Measurements from ENCODE around the gene SLX1B.
A peak's percentile ranks its signal among the peaks of the same experiment; 100 is the strongest.
"Not testable (repeated sequence)": the region's sequence is repeated elsewhere in the genome, so short reads cannot be mapped to it uniquely, and the experiment has no call there.

SLX1B gene

DNA sequence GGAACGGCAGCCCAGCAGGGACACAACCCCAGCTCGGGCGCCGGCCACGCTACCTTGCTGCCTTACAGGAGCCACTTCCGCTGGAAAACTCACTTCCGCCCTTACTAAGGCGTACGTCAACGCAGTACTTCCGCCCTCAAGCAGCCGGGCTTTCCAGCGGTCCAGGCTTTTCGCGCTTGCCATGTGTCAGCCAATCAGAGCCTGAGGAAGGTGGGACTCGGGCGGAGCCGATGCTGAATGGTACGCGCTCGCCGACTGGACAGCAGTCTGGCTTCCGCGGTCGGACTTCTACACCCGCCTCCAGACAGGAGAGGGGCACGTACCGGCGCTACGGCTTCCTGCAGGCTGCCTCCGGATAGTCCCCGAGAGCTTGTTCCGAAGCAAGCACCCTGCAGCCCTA, at the start of gene SLX1B, which contains the start of gene BOLA2:
TSS of gene SLX1B (plus strand) at position 265 of the 400 bp plus-strand sequence.
TSS of gene BOLA2 (minus strand) at position 83 of the 400 bp plus-strand sequence. CDS start 98 bp downstream, outside the sequence.
- not testable (repeated sequence) for DNase-seq

- DNase-seq = peak; percentile 7
Measured at GRCh38 chr16:29405249-29405648, 49.1 kb upstream of the SLX1B start.

DNA sequence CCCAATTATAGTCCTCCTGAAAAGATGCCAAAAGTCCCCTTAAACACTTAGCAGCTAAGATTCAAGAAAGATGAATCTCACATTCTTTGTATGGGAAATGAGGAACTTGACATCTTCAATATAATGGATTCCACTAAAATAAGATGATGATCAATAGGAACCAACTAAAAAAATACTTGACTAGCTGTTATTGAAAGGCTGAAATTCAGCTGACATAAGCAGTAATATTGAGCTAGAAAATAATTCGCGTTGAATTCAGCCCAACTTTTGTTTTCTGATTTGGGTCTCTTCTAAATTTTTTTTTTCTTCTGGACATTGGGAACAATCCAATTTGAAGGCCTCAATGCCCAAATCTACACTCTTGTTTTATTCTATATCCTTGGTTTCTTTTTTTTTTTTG, 30.7 kb upstream of the SLX1B start:
- DNase-seq = not testable (repeated sequence)

DNA sequence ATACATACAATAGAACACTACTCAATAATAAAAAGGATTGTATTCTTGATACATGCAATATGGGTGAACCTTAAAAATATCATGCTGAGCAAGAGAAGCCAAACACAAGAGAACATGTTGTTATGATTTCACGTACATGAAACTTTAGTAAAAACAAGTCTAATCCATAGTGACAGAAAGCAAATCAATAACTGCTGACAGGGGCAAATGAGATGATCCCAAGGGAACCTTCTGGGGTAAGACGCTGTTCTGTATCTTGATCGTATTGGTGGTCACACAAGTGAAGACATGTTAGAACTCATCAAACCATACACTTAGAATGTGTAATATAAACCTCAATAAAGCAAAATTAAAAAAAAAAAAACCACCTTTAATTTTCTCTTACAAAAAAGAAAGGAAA, 28.9 kb upstream of the SLX1B start:
- not testable (repeated sequence) for DNase-seq

GRCh38 chr16:29453754-29454153, 579 bp upstream of the SLX1B start:
- not testable (repeated sequence) for DNase-seq

DNA sequence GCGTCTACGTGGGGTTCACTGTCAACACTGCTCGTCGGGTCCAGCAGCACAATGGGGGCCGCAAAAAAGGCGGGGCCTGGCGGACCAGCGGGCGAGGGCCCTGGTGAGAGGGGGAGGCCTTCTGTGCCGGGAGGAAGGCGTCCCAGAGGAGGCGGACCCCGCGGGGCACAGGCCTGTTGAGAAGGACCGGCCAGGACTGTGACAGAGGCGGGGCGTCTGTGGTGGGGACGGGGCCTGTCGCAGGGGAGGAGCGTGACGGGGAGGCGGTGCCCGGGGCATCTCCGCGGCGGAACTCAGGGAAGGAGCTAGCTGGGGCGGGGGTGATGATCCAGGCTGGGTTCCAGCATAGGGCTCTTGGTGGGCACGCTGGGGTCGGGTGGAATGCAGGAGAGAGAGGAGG, 495 bp downstream of the SLX1B start:
- not testable (repeated sequence) for DNase-seq

- not testable (repeated sequence) for DNase-seq
Measured at GRCh38 chr16:29457660-29458059, 3.3 kb downstream of the SLX1B start.

GRCh38 chr16:29459706-29460646, 5.6 kb downstream of the SLX1B start, which contains the start of gene SULT1A4:
TSS of gene SULT1A4 (plus strand) at chr16:29459913. CDS start at chr16:29461386, 1,473 bp downstream.
- DNase-seq = not testable (repeated sequence)

- DNase-seq = not testable (repeated sequence)
Measured at GRCh38 chr16:29460647-29461030, 6.3 kb downstream of the SLX1B start.

- not testable (repeated sequence) for DNase-seq
Measured at GRCh38 chr16:29465985-29466824, 11.9 kb downstream of the SLX1B start.

DNA sequence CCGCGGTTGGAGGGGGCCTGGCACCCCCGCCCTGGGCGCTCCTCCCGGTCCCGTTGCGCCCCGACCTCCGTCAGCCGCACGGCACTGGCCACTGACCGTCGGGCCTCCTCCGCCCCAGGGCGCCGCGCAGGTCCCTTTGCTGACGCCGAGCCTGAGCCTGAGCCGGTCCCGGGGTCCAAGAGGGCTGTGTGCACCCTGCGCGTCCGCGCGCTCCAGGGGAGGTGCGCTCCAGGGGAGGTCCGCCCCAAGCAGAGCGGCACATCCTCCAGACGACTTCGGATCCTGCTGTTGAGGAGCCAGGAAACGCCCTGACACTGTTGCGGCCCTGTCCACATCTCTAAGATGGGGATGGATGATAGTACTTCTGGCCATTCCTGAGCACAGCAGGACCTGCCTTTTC, 12.6 kb downstream of the SLX1B start:
- not testable (repeated sequence) for DNase-seq

- DNase-seq = not testable (repeated sequence)
Measured at GRCh38 chr16:29467654-29468366, 13.5 kb downstream of the SLX1B start.

DNA sequence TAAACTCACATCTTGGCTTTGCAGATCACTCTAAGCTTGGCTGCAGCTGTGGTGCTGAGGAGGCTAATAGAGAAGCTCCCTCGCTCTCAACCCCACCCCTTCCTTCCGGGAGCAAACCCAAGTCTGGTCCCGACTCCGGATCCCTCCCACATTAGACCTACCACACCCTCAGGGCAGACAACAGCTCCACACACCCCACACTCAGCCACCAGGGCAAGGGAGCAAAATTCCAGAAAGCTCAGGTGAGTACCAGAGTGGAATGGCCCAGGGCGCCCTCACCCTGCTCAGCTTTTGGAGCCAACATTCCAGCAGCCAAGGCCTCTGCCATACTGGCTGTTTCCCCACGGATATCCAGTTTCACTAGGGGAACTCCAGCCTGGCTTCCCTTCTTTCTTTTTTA, 15.3 kb downstream of the SLX1B start:
- DNase-seq = not testable (repeated sequence)

DNA sequence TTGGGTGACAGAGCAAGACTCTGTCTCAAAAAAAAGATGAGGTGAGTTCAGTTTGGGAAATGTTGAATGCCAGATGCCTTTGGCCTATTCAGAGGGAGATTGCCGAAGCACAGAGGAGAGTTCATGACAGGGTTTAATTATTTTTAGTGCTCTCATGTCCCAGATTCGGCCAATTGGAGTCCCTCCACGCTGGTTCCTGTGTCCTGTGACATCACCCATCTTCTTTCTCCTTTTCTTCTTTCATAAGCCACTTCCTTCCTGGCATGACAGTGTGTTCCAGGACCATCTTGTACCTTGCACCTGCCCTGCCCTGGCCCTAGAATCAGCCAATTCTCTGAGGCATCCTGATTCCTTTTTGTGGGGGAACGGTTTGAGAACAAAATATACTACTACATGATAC, 17.7 kb downstream of the SLX1B start:
- not testable (repeated sequence) for DNase-seq

DNA sequence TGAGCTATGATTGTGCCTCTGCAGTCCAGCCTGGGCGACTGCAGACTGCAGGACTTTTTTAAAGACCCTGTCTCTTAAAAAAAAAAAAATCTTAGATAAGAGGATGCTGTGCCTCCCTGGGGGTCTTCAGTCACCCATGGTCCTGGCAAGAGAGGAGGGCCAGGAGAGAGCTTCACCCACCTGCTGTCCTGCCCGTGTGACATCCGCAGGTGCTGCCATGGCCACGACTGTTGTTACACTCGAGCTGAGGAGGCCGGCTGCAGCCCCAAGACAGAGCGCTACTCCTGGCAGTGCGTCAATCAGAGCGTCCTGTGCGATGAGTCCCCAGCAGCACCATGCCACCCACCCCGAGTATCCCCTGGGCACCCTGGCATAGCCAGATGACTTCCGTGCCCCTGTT, 27.9 kb downstream of the SLX1B start:
- DNase-seq = not testable (repeated sequence)

DNA sequence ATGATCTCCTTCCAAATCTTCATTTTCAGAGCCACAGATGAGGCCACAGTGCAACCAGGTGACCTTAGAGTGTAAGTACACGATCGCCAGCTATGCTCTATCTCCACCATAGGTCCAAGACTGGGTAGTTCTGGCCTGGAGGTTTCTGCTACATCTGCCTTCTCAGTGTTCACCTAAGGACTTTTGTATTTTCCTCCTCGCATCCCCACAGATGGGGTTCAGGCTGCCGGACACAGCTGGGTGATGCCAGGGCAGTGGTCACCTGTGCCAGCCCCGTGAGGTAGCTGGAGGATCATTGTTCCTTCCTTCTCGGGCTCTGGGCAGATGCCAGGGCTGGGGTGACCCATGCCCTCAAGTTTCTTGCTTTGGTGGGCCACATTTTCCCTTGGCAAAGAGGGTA, 52.0 kb downstream of the SLX1B start, which contains the start of gene NPIPB12:
TSS of gene NPIPB12 (minus strand) at position 101 of the 400 bp plus-strand sequence.
- DNase-seq = not testable (repeated sequence)
